ENCODE results near the gene LRRC27.
"Not testable (repeated sequence)": the region's sequence is repeated elsewhere in the genome, so short reads cannot be mapped to it uniquely, and the experiment has no call there.

LRRC27 gene

GRCh38 chr10:132294561-132295318 is 37.3 kb upstream of the LRRC27 start:
- H3K4me3 ChIP-seq (ENCODE audit: low read length): no peak overlapping the region
- DNase-seq (ENCODE audit: low read depth): no peak

GRCh38 chr10:132295481-132295880 is 36.5 kb upstream of the LRRC27 start:
- not testable (repeated sequence) for H3K27me3 ChIP-seq (replicated peaks; ENCODE audit: control insufficient read depth, insufficient read depth, low read length); DNase-seq (ENCODE audit: low read depth); H3K36me3 ChIP-seq (ENCODE audit: control insufficient read depth, insufficient read depth, low read length, severe bottlenecking); H3K9me3 ChIP-seq (ENCODE audit: control insufficient read depth, low read length); H3K4me3 ChIP-seq (ENCODE audit: low read length); H3K4me1 ChIP-seq (ENCODE audit: control insufficient read depth, insufficient read depth, low read length); H3K9ac ChIP-seq (ENCODE audit: low read length)

More at GRCh38 chr10:132294561-132295318, 37.3 kb upstream of the LRRC27 start:
- Histone ChIP-seq H3K27me3 (replicated peaks; ENCODE audit: control insufficient read depth, insufficient read depth, low read length) (no peaks in the 10 kb centered on the region), H3K36me3 (ENCODE audit: control insufficient read depth, insufficient read depth, low read length, severe bottlenecking) (no peaks in the 10 kb centered on the region), H3K9me3 (ENCODE audit: control insufficient read depth, low read length) (no peaks in the 10 kb centered on the region), H3K9ac (ENCODE audit: low read length) (no peak overlapping the region), H3K4me1 (ENCODE audit: control insufficient read depth, insufficient read depth, low read length) (no peaks in the 10 kb centered on the region)

GRCh38 chr10:132296666-132297443 is 35.1 kb upstream of the LRRC27 start:
- no peak overlapping the region for H3K9ac ChIP-seq (ENCODE audit: low read length)
- no peak for DNase-seq (ENCODE audit: low read depth)
- no peaks in the 10 kb centered on the region for H3K4me1 ChIP-seq (ENCODE audit: control insufficient read depth, insufficient read depth, low read length)
- H3K36me3 ChIP-seq (ENCODE audit: control insufficient read depth, insufficient read depth, low read length, severe bottlenecking): no peaks in the 10 kb centered on the region
- H3K9me3 ChIP-seq (ENCODE audit: control insufficient read depth, low read length): no peaks in the 10 kb centered on the region
- H3K4me3 ChIP-seq (ENCODE audit: low read length): no peak overlapping the region
- no peaks in the 10 kb centered on the region for H3K27me3 ChIP-seq (replicated peaks; ENCODE audit: control insufficient read depth, insufficient read depth, low read length)

- H3K27me3 ChIP-seq (replicated peaks; ENCODE audit: control insufficient read depth, insufficient read depth, low read length): no peaks in the 10 kb centered on the region
- no peak for DNase-seq (ENCODE audit: low read depth)
- no peaks in the 10 kb centered on the region for H3K9me3 ChIP-seq (ENCODE audit: control insufficient read depth, low read length)
- H3K9ac ChIP-seq (ENCODE audit: low read length): no peak overlapping the region
- no peaks in the 10 kb centered on the region for H3K36me3 ChIP-seq (ENCODE audit: control insufficient read depth, insufficient read depth, low read length, severe bottlenecking)
- no peaks in the 10 kb centered on the region for H3K4me1 ChIP-seq (ENCODE audit: control insufficient read depth, insufficient read depth, low read length)
- H3K4me3 ChIP-seq (ENCODE audit: low read length): no peak overlapping the region
Measured at GRCh38 chr10:132297526-132297925, 34.5 kb upstream of the LRRC27 start.

DNA sequence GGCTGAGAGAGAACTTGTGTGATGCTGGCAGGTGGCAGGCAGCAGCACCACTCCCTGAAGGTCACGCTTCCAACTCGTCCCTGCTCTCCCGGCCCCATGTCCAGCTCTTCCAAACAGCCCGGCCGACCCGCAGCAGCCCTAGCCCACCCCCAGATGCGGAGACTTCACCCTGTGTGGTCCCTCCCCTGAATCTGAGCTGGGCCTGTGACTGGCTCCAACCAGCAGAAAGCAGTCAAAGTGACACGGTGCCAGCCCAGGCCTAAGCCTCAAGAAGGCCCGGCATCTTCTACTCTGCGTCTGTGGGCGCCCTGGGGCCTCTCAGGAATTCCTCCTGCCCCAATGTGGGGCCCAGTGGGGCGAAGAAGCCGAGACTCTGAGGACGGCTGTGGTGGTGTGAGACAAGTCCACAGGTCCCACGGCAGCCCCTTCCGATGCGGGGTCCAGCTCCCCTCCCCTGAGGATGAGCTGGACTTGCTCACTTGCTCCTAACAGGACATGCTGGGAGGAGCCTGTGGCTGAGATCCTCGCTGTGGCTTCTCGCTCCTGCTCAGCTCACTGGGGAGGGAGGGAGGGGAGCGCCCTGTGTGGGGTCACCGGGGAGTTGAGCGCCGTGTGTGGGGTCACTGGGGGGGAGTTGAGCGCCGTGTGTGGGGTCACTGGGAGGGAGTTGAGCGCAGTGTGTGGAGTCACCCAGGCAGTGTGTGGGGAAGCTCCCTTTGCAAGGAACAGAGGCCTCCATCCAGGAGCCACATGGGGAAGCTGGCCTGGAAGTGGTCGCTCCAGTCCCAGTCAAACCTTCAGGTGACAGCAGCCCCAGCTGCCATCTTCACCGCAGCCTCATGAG is 33.7 kb upstream of the LRRC27 start:
- H3K27me3 ChIP-seq (replicated peaks; ENCODE audit: control insufficient read depth, insufficient read depth, low read length): no peaks in the 10 kb centered on the region
- no peak overlapping the region for H3K4me3 ChIP-seq (ENCODE audit: low read length)
- no peaks in the 10 kb centered on the region for H3K9me3 ChIP-seq (ENCODE audit: control insufficient read depth, low read length)
- peak; percentile 22 for DNase-seq (ENCODE audit: low read depth)
- H3K9ac ChIP-seq (ENCODE audit: low read length): no peak overlapping the region
- H3K36me3 ChIP-seq (ENCODE audit: control insufficient read depth, insufficient read depth, low read length, severe bottlenecking): no peaks in the 10 kb centered on the region
- no peaks in the 10 kb centered on the region for H3K4me1 ChIP-seq (ENCODE audit: control insufficient read depth, insufficient read depth, low read length)

DNA sequence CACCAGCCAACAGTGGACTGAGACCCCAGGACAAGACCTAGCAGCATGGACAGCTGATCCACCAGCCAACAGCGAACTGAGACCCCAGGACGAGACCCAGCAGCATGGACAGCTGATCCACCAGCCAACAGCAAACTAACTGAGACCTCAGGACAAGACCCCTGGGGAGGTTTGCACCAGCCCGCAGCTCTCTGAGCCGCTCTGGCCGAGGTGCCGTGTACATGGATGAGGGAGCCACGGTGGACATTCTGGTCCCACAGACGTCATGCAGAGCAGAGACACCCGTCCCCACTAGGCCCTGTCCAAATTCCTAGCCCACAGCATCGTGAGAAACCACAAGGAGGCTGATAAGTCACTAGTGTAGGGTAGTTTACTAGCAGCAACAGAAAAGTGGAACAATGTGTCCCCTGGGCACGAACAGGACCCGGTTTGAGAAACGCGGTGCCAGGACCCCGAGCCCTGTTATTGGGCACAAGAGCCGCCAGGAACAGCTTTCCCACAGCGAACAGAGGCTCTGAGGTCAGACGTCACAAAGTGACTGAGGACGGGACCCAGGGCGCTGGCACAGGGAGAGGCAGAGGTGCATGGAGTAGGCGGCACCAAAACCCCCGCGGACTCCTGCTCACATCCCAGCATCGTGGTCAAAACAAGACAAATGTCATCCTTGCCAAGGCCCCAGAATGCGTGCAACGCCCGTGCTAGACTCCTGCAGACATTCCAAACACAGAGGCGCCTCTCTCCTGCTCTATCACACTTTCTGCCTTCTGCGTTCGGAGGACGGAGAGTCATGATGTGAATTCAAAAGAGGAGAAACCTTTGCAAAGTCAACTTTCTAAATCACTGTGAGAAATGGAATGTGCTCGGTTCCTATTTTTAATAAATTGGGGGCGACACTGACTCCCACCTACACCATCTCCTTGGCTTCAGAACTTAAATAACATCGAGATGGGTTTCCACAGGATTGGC is 32.3 kb upstream of the LRRC27 start:
- no peak for DNase-seq (ENCODE audit: low read depth)
- no peaks in the 10 kb centered on the region for H3K9me3 ChIP-seq (ENCODE audit: control insufficient read depth, low read length)
- no peaks in the 10 kb centered on the region for H3K27me3 ChIP-seq (replicated peaks; ENCODE audit: control insufficient read depth, insufficient read depth, low read length)
- no peak overlapping the region for H3K9ac ChIP-seq (ENCODE audit: low read length)
- no peak overlapping the region for H3K4me3 ChIP-seq (ENCODE audit: low read length)
- H3K36me3 ChIP-seq (ENCODE audit: control insufficient read depth, insufficient read depth, low read length, severe bottlenecking): no peaks in the 10 kb centered on the region
- no peaks in the 10 kb centered on the region for H3K4me1 ChIP-seq (ENCODE audit: control insufficient read depth, insufficient read depth, low read length)

DNA sequence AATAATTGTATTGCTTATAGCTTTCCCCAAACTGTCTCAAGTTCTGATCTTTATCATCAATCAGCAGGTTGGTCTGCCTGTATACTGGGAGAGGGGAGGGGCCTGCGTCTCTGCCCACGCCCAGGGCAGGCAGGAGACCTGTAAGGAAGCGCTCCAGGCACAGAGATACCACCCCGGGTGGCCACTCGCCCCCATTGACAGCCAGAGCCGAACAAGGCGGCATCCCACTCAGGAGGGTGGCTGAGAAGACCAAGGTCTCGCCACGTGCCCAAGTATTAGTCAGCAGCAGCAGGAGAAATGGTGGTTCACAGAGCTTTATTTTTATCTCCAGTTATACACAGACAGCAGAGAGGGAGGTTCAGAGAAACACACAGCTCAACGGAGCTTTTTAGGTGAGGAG is 31.4 kb upstream of the LRRC27 start:
- H3K27me3 ChIP-seq (replicated peaks; ENCODE audit: control insufficient read depth, insufficient read depth, low read length): no peaks in the 10 kb centered on the region
- no peak overlapping the region for H3K4me3 ChIP-seq (ENCODE audit: low read length)
- no peaks in the 10 kb centered on the region for H3K36me3 ChIP-seq (ENCODE audit: control insufficient read depth, insufficient read depth, low read length, severe bottlenecking)
- DNase-seq (ENCODE audit: low read depth): no peak
- H3K9me3 ChIP-seq (ENCODE audit: control insufficient read depth, low read length): no peaks in the 10 kb centered on the region
- no peaks in the 10 kb centered on the region for H3K4me1 ChIP-seq (ENCODE audit: control insufficient read depth, insufficient read depth, low read length)
- no peak overlapping the region for H3K9ac ChIP-seq (ENCODE audit: low read length)

GRCh38 chr10:132301371-132302330 is 30.3 kb upstream of the LRRC27 start:
- H3K9me3 ChIP-seq (ENCODE audit: control insufficient read depth, low read length): no peaks in the 10 kb centered on the region
- H3K4me3 ChIP-seq (ENCODE audit: low read length): no peak overlapping the region
- no peak overlapping the region for H3K9ac ChIP-seq (ENCODE audit: low read length)
- H3K27me3 ChIP-seq (replicated peaks; ENCODE audit: control insufficient read depth, insufficient read depth, low read length): no peaks in the 10 kb centered on the region
- DNase-seq (ENCODE audit: low read depth): no peak
- no peaks in the 10 kb centered on the region for H3K36me3 ChIP-seq (ENCODE audit: control insufficient read depth, insufficient read depth, low read length, severe bottlenecking)
- H3K4me1 ChIP-seq (ENCODE audit: control insufficient read depth, insufficient read depth, low read length): peaks cover 3% of the 10 kb centered on the region

DNA sequence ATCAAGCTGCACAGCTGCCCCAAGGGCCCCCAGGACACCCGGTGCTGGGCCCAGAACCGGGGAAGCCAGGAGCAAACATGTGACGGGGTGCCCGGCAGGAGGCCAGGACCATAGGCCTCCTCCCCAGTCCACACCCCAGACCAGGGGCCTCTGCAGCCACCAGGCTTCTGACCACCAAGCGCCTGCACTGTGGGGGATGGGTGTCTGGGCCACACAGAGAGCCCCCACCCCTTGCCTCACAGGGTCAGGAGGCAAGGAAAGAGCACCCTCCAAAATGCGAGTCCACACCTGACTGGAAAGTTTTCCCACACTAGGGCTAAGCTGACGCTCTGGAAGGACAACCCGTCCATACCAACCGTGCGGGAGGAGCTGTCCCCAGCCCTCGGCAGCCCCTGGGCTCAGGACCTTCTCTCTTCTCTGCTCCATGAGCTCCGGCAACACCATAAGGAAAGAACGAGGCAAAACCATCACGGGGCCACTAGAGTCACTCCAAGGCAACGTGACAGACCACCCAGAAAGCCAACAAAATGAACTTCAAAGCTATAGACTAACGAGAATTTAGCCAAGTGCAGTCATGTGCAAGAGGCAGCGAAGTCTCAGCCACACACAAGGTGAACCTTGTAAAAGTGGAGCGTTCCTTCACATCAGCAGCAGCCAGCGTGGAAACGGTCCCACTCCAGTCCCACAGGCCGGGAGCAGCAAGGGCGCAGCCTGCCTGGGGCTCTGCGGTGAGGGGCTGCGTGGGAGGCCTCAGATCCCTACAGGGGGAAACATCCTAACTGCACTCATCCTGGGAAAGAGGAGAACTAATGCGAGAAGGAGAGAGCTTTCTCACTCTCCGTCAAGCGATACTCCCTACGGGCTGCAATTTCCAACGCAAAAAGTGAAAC is 29.3 kb upstream of the LRRC27 start:
- Histone ChIP-seq H3K36me3 (ENCODE audit: control insufficient read depth, insufficient read depth, low read length, severe bottlenecking) (no peaks in the 10 kb centered on the region), H3K27me3 (replicated peaks; ENCODE audit: control insufficient read depth, insufficient read depth, low read length) (no peaks in the 10 kb centered on the region), H3K4me1 (ENCODE audit: control insufficient read depth, insufficient read depth, low read length) (peaks cover 6% of the 10 kb centered on the region), H3K9ac (ENCODE audit: low read length) (no peak overlapping the region), H3K9me3 (ENCODE audit: control insufficient read depth, low read length) (no peaks in the 10 kb centered on the region), H3K4me3 (ENCODE audit: low read length) (no peak overlapping the region)
- no peak for DNase-seq (ENCODE audit: low read depth)
